Spleen (tissue), 7 donors: Measurements from ENCODE around the gene TUBB1.

Experiments
- CTCF ChIP-seq, 11 experiments: fragments of 200-600 bp in 7 of 11; fragments of 450-650 bp in 4 of 11; sonication (generic) in 4 of 11; IDR thresholded peaks in 8 of 11; conservative IDR thresholded peaks in 3 of 11; 1 replicate in 7 of 11; 2 replicates in 4 of 11; pipeline versions ENCODE4 v1.4.0 to v1.8.0; 2016 to 2021; ENCODE audit warnings: antibody characterized with exemption in 11 of 11, inconsistent platforms in 4 of 11, mild to moderate bottlenecking in 1 of 11
- POLR2A ChIP-seq, 3 donors: fragments of 450-650 bp; IDR thresholded peaks; one replicate each; pipeline ENCODE4 v1.5.1; 2017; ENCODE audit warnings: antibody characterized with exemption in 3 of 3, mild to moderate bottlenecking in 1 of 3
- POLR2AphosphoS5 ChIP-seq, 3 donors: sonication (generic); formaldehyde crosslinking; IDR thresholded peaks; one replicate each; pipeline ENCODE4 v1.5.1; 2017; ENCODE audit warnings: antibody characterized with exemption in 3 of 3
- donor health status: DM: no; HTN: no; CAD: no; lungs with moderate emphysema.
- donor health status: DM: no; HTN: no; CAD: no.
- donor health status: DM: no; HTN: no; CAD: no.

GRCh38 chr20:59035381-59035780 is 16.2 kb downstream of the TUBB1 start:
- no peak for TF ChIP-seq POLR2A (IDR thresholded peaks at IDR 0.05)
- no peak for TF ChIP-seq CTCF (IDR thresholded peaks at IDR 0.05 in 8 of 11, conservative IDR thresholded peaks at IDR 0.05 in 3 of 11)
- no peak for TF ChIP-seq POLR2AphosphoS5 (IDR thresholded peaks at IDR 0.05)
